Gastrocnemius medialis (tissue), 4 donors: ENCODE data around the gene CNDP1.

Experiments
- POLR2A ChIP-seq, 2 donors: fragments of 450-650 bp; IDR thresholded peaks; one replicate each; pipeline ENCODE4 v1.6.1; 2017; ENCODE audit warnings: antibody characterized with exemption in 2 of 2, mild to moderate bottlenecking in 2 of 2, moderate library complexity in 2 of 2
- TF ChIP-seq, protein P1 (sequence below), 5 experiments: fragments of 450-650 bp in 3 of 5; fragments of 200-600 bp in 2 of 5; sonication (generic) in 2 of 5; IDR thresholded peaks in 4 of 5; conservative IDR thresholded peaks in 1 of 5; 1 replicate in 4 of 5; 2 replicates in 1 of 5; pipeline ENCODE4 v1.5.1; 2016 to 2019; ENCODE audit warnings: antibody characterized with exemption in 5 of 5, mild to moderate bottlenecking in 3 of 5, moderate library complexity in 3 of 5

DNA sequence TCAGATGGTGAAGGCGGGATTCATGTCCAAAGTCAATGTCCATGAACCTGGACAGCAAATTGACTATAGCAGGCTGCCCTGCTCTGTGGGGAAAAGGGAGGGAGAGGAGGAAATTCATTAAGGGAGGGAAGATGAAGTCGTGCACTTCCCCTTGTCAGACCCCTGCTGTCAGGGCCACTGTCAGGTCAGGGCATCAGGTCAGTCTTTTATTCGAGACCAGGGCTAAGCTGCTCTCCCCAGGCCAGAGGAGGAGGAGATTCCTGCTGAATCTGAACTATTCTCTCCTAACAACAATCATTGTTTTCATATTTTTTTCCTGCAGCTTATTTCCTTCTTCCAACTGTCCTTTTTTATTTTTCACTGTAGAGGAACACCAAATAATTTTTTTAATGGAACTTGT lies 17.2 kb downstream of the CNDP1 start:
- TF ChIP-seq, protein P1, sequence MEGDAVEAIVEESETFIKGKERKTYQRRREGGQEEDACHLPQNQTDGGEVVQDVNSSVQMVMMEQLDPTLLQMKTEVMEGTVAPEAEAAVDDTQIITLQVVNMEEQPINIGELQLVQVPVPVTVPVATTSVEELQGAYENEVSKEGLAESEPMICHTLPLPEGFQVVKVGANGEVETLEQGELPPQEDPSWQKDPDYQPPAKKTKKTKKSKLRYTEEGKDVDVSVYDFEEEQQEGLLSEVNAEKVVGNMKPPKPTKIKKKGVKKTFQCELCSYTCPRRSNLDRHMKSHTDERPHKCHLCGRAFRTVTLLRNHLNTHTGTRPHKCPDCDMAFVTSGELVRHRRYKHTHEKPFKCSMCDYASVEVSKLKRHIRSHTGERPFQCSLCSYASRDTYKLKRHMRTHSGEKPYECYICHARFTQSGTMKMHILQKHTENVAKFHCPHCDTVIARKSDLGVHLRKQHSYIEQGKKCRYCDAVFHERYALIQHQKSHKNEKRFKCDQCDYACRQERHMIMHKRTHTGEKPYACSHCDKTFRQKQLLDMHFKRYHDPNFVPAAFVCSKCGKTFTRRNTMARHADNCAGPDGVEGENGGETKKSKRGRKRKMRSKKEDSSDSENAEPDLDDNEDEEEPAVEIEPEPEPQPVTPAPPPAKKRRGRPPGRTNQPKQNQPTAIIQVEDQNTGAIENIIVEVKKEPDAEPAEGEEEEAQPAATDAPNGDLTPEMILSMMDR (IDR thresholded peaks at IDR 0.05 in 4 of 5, conservative IDR thresholded peaks at IDR 0.05 in 1 of 5): no peak
- TF ChIP-seq POLR2A (IDR thresholded peaks at IDR 0.05): no peak
